Gastrocnemius medialis (tissue), 4 donors: ENCODE results near the gene HOOK1.

Experiments
- POLR2A ChIP-seq, 2 donors: fragments of 450-650 bp; IDR thresholded peaks; one replicate each; pipeline ENCODE4 v1.6.1; 2017; ENCODE audit warnings: antibody characterized with exemption in 2 of 2, mild to moderate bottlenecking in 2 of 2, moderate library complexity in 2 of 2
- TF ChIP-seq, protein P1 (sequence below), 5 experiments: fragments of 450-650 bp in 3 of 5; fragments of 200-600 bp in 2 of 5; sonication (generic) in 2 of 5; IDR thresholded peaks in 4 of 5; conservative IDR thresholded peaks in 1 of 5; 1 replicate in 4 of 5; 2 replicates in 1 of 5; pipeline ENCODE4 v1.5.1; 2016 to 2019; ENCODE audit warnings: antibody characterized with exemption in 5 of 5, mild to moderate bottlenecking in 3 of 5, moderate library complexity in 3 of 5

DNA sequence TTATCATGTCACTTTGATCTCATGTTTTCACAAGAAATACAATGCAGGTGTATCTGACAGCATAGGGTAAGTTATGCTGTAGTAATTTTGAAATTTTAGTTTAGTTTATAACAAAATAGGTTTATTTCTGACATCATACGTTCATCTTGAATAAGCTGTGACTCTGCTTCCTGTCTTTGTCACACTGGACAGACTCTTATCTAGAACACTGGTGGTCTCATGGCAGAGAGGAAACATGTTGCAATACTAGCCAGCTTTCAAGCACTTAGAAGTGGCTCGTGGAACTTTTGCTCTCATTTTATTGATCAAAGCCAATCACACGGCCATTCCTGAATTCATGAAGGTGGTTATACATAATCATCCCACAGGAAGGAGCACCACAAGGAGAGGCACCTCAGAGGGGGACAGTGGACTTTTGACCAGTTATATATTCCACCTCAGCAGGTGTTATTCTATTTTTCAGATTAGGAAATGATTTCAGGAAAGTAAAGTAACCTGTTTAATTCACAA is 65.3 kb downstream of the HOOK1 start:
- TF ChIP-seq, protein P1, sequence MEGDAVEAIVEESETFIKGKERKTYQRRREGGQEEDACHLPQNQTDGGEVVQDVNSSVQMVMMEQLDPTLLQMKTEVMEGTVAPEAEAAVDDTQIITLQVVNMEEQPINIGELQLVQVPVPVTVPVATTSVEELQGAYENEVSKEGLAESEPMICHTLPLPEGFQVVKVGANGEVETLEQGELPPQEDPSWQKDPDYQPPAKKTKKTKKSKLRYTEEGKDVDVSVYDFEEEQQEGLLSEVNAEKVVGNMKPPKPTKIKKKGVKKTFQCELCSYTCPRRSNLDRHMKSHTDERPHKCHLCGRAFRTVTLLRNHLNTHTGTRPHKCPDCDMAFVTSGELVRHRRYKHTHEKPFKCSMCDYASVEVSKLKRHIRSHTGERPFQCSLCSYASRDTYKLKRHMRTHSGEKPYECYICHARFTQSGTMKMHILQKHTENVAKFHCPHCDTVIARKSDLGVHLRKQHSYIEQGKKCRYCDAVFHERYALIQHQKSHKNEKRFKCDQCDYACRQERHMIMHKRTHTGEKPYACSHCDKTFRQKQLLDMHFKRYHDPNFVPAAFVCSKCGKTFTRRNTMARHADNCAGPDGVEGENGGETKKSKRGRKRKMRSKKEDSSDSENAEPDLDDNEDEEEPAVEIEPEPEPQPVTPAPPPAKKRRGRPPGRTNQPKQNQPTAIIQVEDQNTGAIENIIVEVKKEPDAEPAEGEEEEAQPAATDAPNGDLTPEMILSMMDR (IDR thresholded peaks at IDR 0.05 in 4 of 5, conservative IDR thresholded peaks at IDR 0.05 in 1 of 5), result no peak
- no peak for TF ChIP-seq POLR2A (IDR thresholded peaks at IDR 0.05)
